ENCODE results near the gene NACC1. TPM values are rescaled to one million over a fixed set of nuclear protein-coding genes. Genes with fewer than 3 reads are reported as not detected.

Gene NACC1
- total RNA-seq, 2 donors from 2014 or later, result 23.1 to 26.4 TPM

Other genes starting within 250 kb of the NACC1 start
- 10 to 100 TPM; 17.8 to 19.8 TPM for gene DNASE2, start 236.8 kb upstream of the NACC1 start, total RNA-seq
- not detected for gene KLF1, start 231.1 kb upstream of the NACC1 start, total RNA-seq
- 10 to 100 TPM; 34.0 to 36.2 TPM for gene GCDH, start 227.1 kb upstream of the NACC1 start, total RNA-seq
- under 1 TPM; 0.52 to 0.86 TPM for gene SYCE2, start 199.0 kb upstream of the NACC1 start, total RNA-seq
- 10 to 100 TPM; 23.2 to 28.3 TPM for gene FARSA, start 184.6 kb upstream of the NACC1 start, total RNA-seq
- gene CALR, start 179.7 kb upstream of the NACC1 start, total RNA-seq, result 100 to 1,000 TPM; 418 to 472 TPM
- gene RAD23A, start 172.4 kb upstream of the NACC1 start, total RNA-seq, result 10 to 100 TPM; 74.1 to 82.1 TPM
- gene GADD45GIP1, start 161.0 kb upstream of the NACC1 start, total RNA-seq, result 1 to 10 TPM; 6.9 to 8.3 TPM
- gene DAND5, start 148.7 kb upstream of the NACC1 start, total RNA-seq, result not detected
- gene NFIX, start 122.8 kb upstream of the NACC1 start, total RNA-seq, result under 1 TPM; 0.75 to 0.86 TPM
- 10 to 100 TPM in 1 of 2 donors, 1 to 10 TPM in 1; 6.9 to 17.9 TPM for gene LYL1, start 15.4 kb upstream of the NACC1 start, total RNA-seq
- gene TRMT1, start 1.5 kb upstream of the NACC1 start, total RNA-seq, result 10 to 100 TPM; 60.3 to 72.3 TPM
- 10 to 100 TPM; 33.5 TPM for gene STX10, start 32.1 kb downstream of the NACC1 start, total RNA-seq
- gene IER2, start 32.1 kb downstream of the NACC1 start, total RNA-seq, result 100 to 1,000 TPM; 376 to 523 TPM

Measured in T-helper 17 cell (primary cell).